ENCODE data around the gene POLD1.
A peak's percentile ranks its signal among the peaks of the same experiment; 100 is the strongest.
"Not testable (repeated sequence)": the region's sequence is repeated elsewhere in the genome, so short reads cannot be mapped to it uniquely, and the experiment has no call there.

Gene POLD1

GRCh38 chr19:50365434-50366306, 18.5 kb upstream of the POLD1 start, which contains the start of gene NAPSA:
Gene NAPSA, minus strand, starts transcription at chr19:50365639. Its CDS starts 18 bp downstream, at chr19:50365621.
- no peak for DNase-seq

- DNase-seq, result peak; percentile 86
Measured at GRCh38 chr19:50368649-50369570, 15.2 kb upstream of the POLD1 start.

GRCh38 chr19:50371914-50372475, 12.2 kb upstream of the POLD1 start:
- no peak for DNase-seq

- peak; percentile 97 for DNase-seq
Measured at GRCh38 chr19:50376166-50377050, 7.7 kb upstream of the POLD1 start, which contains the start of gene NR1H2. Gene NR1H2, plus strand, starts transcription at chr19:50376457. Its CDS starts 1,149 bp downstream, at chr19:50377606.

GRCh38 chr19:50377051-50377461, 7.1 kb upstream of the POLD1 start:
- no peak for DNase-seq

GRCh38 chr19:50377517-50377916, 6.6 kb upstream of the POLD1 start:
- no peak for DNase-seq

GRCh38 chr19:50378169-50378862, 5.8 kb upstream of the POLD1 start:
- DNase-seq, result no peak

- DNase-seq, result no peak
Measured at GRCh38 chr19:50378863-50379236, 5.3 kb upstream of the POLD1 start.

- no peak for DNase-seq
Measured at GRCh38 chr19:50379602-50380001, 4.5 kb upstream of the POLD1 start.

GRCh38 chr19:50380137-50380536, 4.0 kb upstream of the POLD1 start:
- DNase-seq, result no peak

GRCh38 chr19:50380751-50381151, 3.4 kb upstream of the POLD1 start:
- DNase-seq, result no peak

- no peak for DNase-seq
Measured at GRCh38 chr19:50381881-50382729, 2.0 kb upstream of the POLD1 start.

GRCh38 chr19:50383001-50383851, 921 bp upstream of the POLD1 start:
- DNase-seq, result no peak

- peak; percentile 18 for DNase-seq
Measured at GRCh38 chr19:50384685-50385535, 763 bp downstream of the POLD1 start.

GRCh38 chr19:50387176-50387867, 3.2 kb downstream of the POLD1 start:
- no peak for DNase-seq

- no peak for DNase-seq
Measured at GRCh38 chr19:50387868-50388245, 3.7 kb downstream of the POLD1 start.

- DNase-seq, result not testable (repeated sequence)
Measured at GRCh38 chr19:50390295-50390694, 6.1 kb downstream of the POLD1 start.

GRCh38 chr19:50390952-50391351, 6.8 kb downstream of the POLD1 start:
- DNase-seq, result not testable (repeated sequence)
